Inferior parietal cortex (tissue), 1 donor: ENCODE results near the gene ZFX.
"Not testable (repeated sequence)": the region's sequence is repeated elsewhere in the genome, so short reads cannot be mapped to it uniquely, and the experiment has no call there.

Experiments
- DNase-seq: peaks from one replicate; pipeline ENCODE4 v3.0.0-alpha.2; 2016; ENCODE audit errors: extremely low spot score

Gene ZFX

GRCh38 chrX:24151513-24151912 lies 2.0 kb downstream of the ZFX start:
- no peak for DNase-seq

GRCh38 chrX:24153178-24153795 lies 3.8 kb downstream of the ZFX start:
- DNase-seq = no peak

- no peak for DNase-seq
Measured at GRCh38 chrX:24153796-24154189, 4.3 kb downstream of the ZFX start.

- DNase-seq = no peak
Measured at GRCh38 chrX:24154490-24155034, 5.0 kb downstream of the ZFX start.

GRCh38 chrX:24155747-24156146 lies 6.2 kb downstream of the ZFX start:
- DNase-seq = not testable (repeated sequence)

- DNase-seq = no peak
Measured at GRCh38 chrX:24156177-24156576, 6.6 kb downstream of the ZFX start.

GRCh38 chrX:24158881-24159280 lies 9.4 kb downstream of the ZFX start:
- DNase-seq = no peak

GRCh38 chrX:24166078-24166477 lies 16.5 kb downstream of the ZFX start:
- DNase-seq = no peak

GRCh38 chrX:24167719-24168472 lies 18.4 kb downstream of the ZFX start:
- DNase-seq = no peak

GRCh38 chrX:24168807-24169206 lies 19.3 kb downstream of the ZFX start:
- DNase-seq = no peak

GRCh38 chrX:24169211-24169610 lies 19.7 kb downstream of the ZFX start:
- DNase-seq = no peak

- no peak for DNase-seq
Measured at GRCh38 chrX:24173115-24173847, 23.8 kb downstream of the ZFX start.

- DNase-seq = no peak
Measured at GRCh38 chrX:24175276-24175675, 25.7 kb downstream of the ZFX start.

GRCh38 chrX:24178441-24178840 lies 28.9 kb downstream of the ZFX start:
- no peak for DNase-seq

- DNase-seq = no peak
Measured at GRCh38 chrX:24184018-24184417, 34.5 kb downstream of the ZFX start.

GRCh38 chrX:24186483-24186882 lies 37.0 kb downstream of the ZFX start:
- no peak for DNase-seq

GRCh38 chrX:24186986-24187385 lies 37.5 kb downstream of the ZFX start:
- DNase-seq = no peak

GRCh38 chrX:24189490-24189889 lies 40.0 kb downstream of the ZFX start:
- DNase-seq = no peak

- DNase-seq = no peak
Measured at GRCh38 chrX:24190500-24191156, 41.1 kb downstream of the ZFX start.

- no peak for DNase-seq
Measured at GRCh38 chrX:24196509-24196908, 47.0 kb downstream of the ZFX start.

- DNase-seq = no peak
Measured at GRCh38 chrX:24198101-24198500, 48.6 kb downstream of the ZFX start.

GRCh38 chrX:24200133-24200532 lies 50.6 kb downstream of the ZFX start:
- DNase-seq = no peak
